HepG2 (cell line): Measurements from ENCODE around the gene C15orf62. TPM values are rescaled to one million over a fixed set of nuclear protein-coding genes. Genes with fewer than 3 reads are reported as not detected.

Experiments
- AGO1 ChIP-seq: fragments of 200-400 bp; formaldehyde crosslinking; IDR thresholded peaks from 2 replicates; pipeline ENCODE4 v1.6.1; 2017; ENCODE audit warnings: mild to moderate bottlenecking, low read depth, low read length, moderate library complexity; ENCODE audit not compliant: poor library complexity, severe bottlenecking
- ATF2 ChIP-seq: sonication (generic); formaldehyde crosslinking; IDR thresholded peaks from 2 replicates; pipeline ENCODE4 v1.4.0; 2020; ENCODE audit warnings: missing genetic modification reagents
- DZIP1 ChIP-seq: sonication (generic); formaldehyde crosslinking; IDR thresholded peaks from 2 replicates; pipeline ENCODE4 v1.5.0; 2020; ENCODE audit warnings: mild to moderate bottlenecking, missing genetic modification reagents
- GATA4 ChIP-seq: sonication (generic); IDR thresholded peaks from 2 replicates; pipeline ENCODE4 v1.6.1; 2016; ENCODE audit warnings: antibody characterized with exemption, low read depth, borderline replicate concordance
- IRF1 ChIP-seq: sonication (generic); formaldehyde crosslinking; IDR thresholded peaks from 2 replicates; pipeline ENCODE4 v1.4.0; 2020; ENCODE audit warnings: low read depth, mild to moderate bottlenecking, missing genetic modification reagents
- MED13 ChIP-seq: sonication (generic); formaldehyde crosslinking; IDR thresholded peaks from 2 replicates; pipeline ENCODE4 v1.5.0; 2020; ENCODE audit warnings: missing genetic modification reagents
- MYNN ChIP-seq: sonication (generic); formaldehyde crosslinking; IDR thresholded peaks from 2 replicates; pipeline ENCODE4 v1.4.0; 2020; ENCODE audit warnings: mild to moderate bottlenecking, low read depth, missing genetic modification reagents
- PAX8 ChIP-seq: sonication (generic); formaldehyde crosslinking; IDR thresholded peaks from 2 replicates; pipeline ENCODE4 v1.8.0; 2022; ENCODE audit warnings: mild to moderate bottlenecking, missing genetic modification reagents, borderline replicate concordance
- PITX1 ChIP-seq: sonication (generic); formaldehyde crosslinking; IDR thresholded peaks from 2 replicates; pipeline ENCODE4 v1.5.1; 2020; ENCODE audit warnings: mild to moderate bottlenecking, missing genetic modification reagents
- REL ChIP-seq: sonication (generic); formaldehyde crosslinking; conservative IDR thresholded peaks from 2 replicates; pipeline ENCODE4 v1.8.0; 2022; ENCODE audit warnings: mild to moderate bottlenecking, missing genetic modification reagents, moderate library complexity
- SAP130 ChIP-seq: IDR thresholded peaks from 2 replicates; pipeline ENCODE4 v1.6.1; 2016; ENCODE audit warnings: low read depth
- SOX6 ChIP-seq, 2 experiments: fragments of 450-650 bp in 1 of 2; sonication (generic) in 1 of 2; formaldehyde crosslinking in 1 of 2; IDR thresholded peaks; 2 replicates each; pipeline versions ENCODE4 v1.4.0 to v1.6.1; 2017 to 2020; ENCODE audit warnings: antibody characterized with exemption in 1 of 2, mild to moderate bottlenecking in 1 of 2, missing genetic modification reagents in 1 of 2
- SRSF1 ChIP-seq: fragments of 200-400 bp; formaldehyde crosslinking; optimal IDR thresholded peaks from 2 replicates; pipeline ENCODE3; 2017; ENCODE audit warnings: mild to moderate bottlenecking, low read depth, low read length, moderate library complexity
- TARDBP ChIP-seq: sonication (generic); formaldehyde crosslinking; IDR thresholded peaks from 2 replicates; pipeline ENCODE4 v1.8.0; 2022; ENCODE audit warnings: mild to moderate bottlenecking, missing genetic modification reagents
- TP53 ChIP-seq: sonication (generic); formaldehyde crosslinking; conservative IDR thresholded peaks from 2 replicates; pipeline ENCODE4 v1.4.0; 2020; ENCODE audit warnings: missing genetic modification reagents
- ZIK1 ChIP-seq: sonication (generic); formaldehyde crosslinking; IDR thresholded peaks from 2 replicates; pipeline ENCODE4 v1.5.0; 2020; ENCODE audit warnings: mild to moderate bottlenecking, low read depth, missing genetic modification reagents, borderline replicate concordance
- ZNF124 ChIP-seq: sonication (generic); formaldehyde crosslinking; IDR thresholded peaks from 2 replicates; pipeline ENCODE4 v1.4.0; 2020; ENCODE audit warnings: missing genetic modification reagents
- ZNF607 ChIP-seq: sonication (generic); formaldehyde crosslinking; IDR thresholded peaks from 2 replicates; pipeline ENCODE4 v1.5.1; 2020; ENCODE audit warnings: missing genetic modification reagents, mild to moderate bottlenecking, borderline replicate concordance
- polyA plus RNA-seq, 8 experiments: library from polyadenylated mRNA; depleted of rRNA in 3 of 8; stranded (reverse) in 7 of 8; unstranded in 1 of 8; fragments of >200 nt; fragmentation: Illumina TruSeq in 4 of 8; extraction: Trizol in 4 of 8; gene quantifications; 2 replicates each; pipeline versions ENCODE4 v1.2.1 to v1.2.3, GENCODE V29; 2011 to 2016; ENCODE audit warnings: low read depth in 4 of 8, missing spikeins in 1 of 8, mixed read lengths in 1 of 8; ENCODE audit not compliant: insufficient read depth in 1 of 8
- total RNA-seq, 5 experiments: library from RNA; depleted of rRNA; stranded (reverse); fragments of >200 nt; fragmentation: Illumina TruSeq; extraction: Trizol; gene quantifications; 2 replicates each; pipeline ENCODE4 v1.2.3, GENCODE V29; 2016; ENCODE audit warnings: low read depth in 1 of 5
- TF ChIP-seq, protein P1 (sequence below): sonication (generic); formaldehyde crosslinking; IDR thresholded peaks from 2 replicates; pipeline ENCODE4 v1.5.0; 2020; ENCODE audit warnings: mild to moderate bottlenecking, missing genetic modification reagents, borderline replicate concordance

The C15orf62 gene
- total and polyA plus RNA-seq, 2 of the 13 experiments (the other 11 are each of a cell fraction or from before 2014, with no cell fraction given) = 0.51 to 1.1 TPM

DNA sequence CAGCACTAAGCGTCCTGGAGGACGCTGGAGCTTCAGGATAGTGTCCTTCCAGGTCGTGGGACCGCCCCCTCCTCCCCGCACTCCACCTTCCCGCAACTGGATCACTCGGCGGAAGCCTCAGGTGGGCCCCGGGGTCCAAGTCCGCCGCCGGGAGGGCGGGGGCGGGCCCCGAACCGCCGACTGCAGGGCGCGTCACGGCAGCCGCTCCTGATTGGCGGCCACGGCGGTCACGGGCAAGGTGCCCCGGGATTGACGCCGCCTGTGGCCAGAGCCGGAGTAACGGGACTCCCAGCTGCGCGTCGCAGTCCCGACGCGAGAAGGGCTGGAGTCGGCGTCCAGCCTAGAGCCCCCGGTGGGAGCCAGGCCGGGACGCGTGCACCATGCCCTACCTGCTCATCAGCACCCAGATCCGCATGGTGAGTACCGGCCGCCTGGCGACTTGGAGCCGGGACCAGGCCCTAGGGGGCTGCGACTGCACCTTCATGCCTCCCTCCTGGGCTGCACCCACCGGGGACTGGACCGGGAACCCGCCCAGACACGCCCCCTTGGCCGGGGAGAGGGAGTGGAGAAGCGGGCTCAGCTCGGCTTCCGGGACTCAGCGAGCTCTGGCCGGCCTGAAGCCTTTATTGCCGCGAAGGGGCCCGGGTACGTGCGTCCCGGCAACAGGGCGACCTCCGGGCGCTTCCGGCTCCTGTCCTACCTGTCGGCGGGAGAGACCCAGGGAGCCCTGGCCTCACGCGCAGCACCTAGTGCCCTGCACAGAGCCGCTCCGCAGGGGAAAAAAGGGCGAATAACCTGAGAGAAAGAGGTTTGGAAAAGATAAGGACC lies 5.8 kb upstream of the C15orf62 start, which contains the start of gene GCHFR (continued):
- TF ChIP-seq, protein P1, sequence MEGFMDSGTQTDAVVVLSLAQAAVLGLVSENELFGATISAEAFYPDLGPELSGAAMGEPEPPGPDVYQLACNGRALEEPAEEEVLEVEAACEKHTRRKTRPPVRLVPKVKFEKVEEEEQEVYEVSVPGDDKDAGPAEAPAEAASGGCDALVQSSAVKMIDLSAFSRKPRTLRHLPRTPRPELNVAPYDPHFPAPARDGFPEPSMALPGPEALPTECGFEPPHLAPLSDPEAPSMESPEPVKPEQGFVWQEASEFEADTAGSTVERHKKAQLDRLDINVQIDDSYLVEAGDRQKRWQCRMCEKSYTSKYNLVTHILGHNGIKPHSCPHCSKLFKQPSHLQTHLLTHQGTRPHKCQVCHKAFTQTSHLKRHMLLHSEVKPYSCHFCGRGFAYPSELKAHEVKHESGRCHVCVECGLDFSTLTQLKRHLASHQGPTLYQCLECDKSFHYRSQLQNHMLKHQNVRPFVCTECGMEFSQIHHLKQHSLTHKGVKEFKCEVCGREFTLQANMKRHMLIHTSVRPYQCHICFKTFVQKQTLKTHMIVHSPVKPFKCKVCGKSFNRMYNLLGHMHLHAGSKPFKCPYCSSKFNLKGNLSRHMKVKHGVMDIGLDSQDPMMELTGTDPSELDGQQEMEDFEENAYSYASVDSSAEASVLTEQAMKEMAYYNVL (CRISPR knock-in tag) = no peak
- TF ChIP-seq ZNF124 (0 out of 2 replicates have a peak, but pooled peaks have one; percentile 41), GATA4 (peak; percentile 18; the same call in 1 of the 2 replicates), ZNF607 (CRISPR knock-in tag) (peak; percentile 86), TARDBP (0 out of 2 replicates have a peak, but pooled peaks have one; percentile 16), ZIK1 (peak; percentile 87; the same call in 1 of the 2 replicates), ATF2 (CRISPR knock-in tag) (0 out of 2 replicates have a peak, but pooled peaks have one; percentile 22), IRF1 (CRISPR knock-in tag) (peak; percentile 84; the same call in 1 of the 2 replicates), PAX8 (CRISPR knock-in tag) (peak; percentile 77; the same call in 1 of the 2 replicates), MED13 (CRISPR knock-in tag) (no peak; the same call in 1 of the 2 replicates), SAP130 (CRISPR knock-in tag) (peak; percentile 88), SRSF1 (peak; percentile 73), DZIP1 (CRISPR knock-in tag) (peak; percentile 66; the same call in 1 of the 2 replicates), REL (CRISPR knock-in tag) (peak; percentile 49; the same call in 1 of the 2 replicates), AGO1 (peak; percentile 63), MYNN (no peak), PITX1 (CRISPR knock-in tag) (peak; percentile 6; the same call in 1 of the 2 replicates), SOX6 (IDR thresholded peaks at IDR 0.05) (no peak), SOX6 (CRISPR knock-in tag; IDR thresholded peaks at IDR 0.05) (peak; percentile 44), TP53 (CRISPR knock-in tag) (0 out of 2 replicates have a peak, but pooled peaks have one; percentile 4)
